Body of pancreas (tissue), 4 donors: ENCODE results near the gene GLI2. TPM values are rescaled to one million over a fixed set of nuclear protein-coding genes. Genes with fewer than 3 reads are reported as not detected.

Source experiments
- ATAC-seq: fragments of 150-250 bp; one replicate; pipeline ENCODE4 v1.9.1; 2016
- DNase-seq, 4 donors: peaks; one replicate each; pipeline ENCODE4 v3.0.0-alpha.2; 2019
- H3K27ac ChIP-seq, 4 donors: fragments of 200-600 bp; sonication (generic); 1 replicate in 3 of 4; 2 replicates in 1 of 4; pipeline versions ENCODE4 v1.5.1 to v1.6.1; 2016 to 2019; ENCODE audit warnings: mild to moderate bottlenecking in 1 of 4, mixed read lengths in 1 of 4, moderate library complexity in 1 of 4
- H3K27me3 ChIP-seq, 2 donors: fragments of 200-600 bp; sonication (generic); one replicate each; pipeline ENCODE4 v1.6.0; 2016; ENCODE audit warnings: mild to moderate bottlenecking in 1 of 2
- H3K36me3 ChIP-seq, 2 donors: fragments of 200-600 bp; sonication (generic); replicated peaks in 1 of 2; 2 replicates each; pipeline ENCODE4 v1.5.1; 2016; ENCODE audit warnings: low read depth in 2 of 2; ENCODE audit not compliant: insufficient read depth in 1 of 2
- H3K4me1 ChIP-seq: fragments of 200-600 bp; sonication (generic); one replicate; pipeline ENCODE4 v1.6.0; 2016
- H3K4me3 ChIP-seq, 2 donors: fragments of 200-600 bp; sonication (generic); 1 replicate in 1 of 2; 2 replicates in 1 of 2; pipeline ENCODE4 v1.5.1; 2016 to 2019
- H3K9me3 ChIP-seq, 3 donors: fragments of 200-600 bp; sonication (generic); 1 replicate in 2 of 3; 2 replicates in 1 of 3; pipeline ENCODE4 v1.5.1; 2016
- POLR2A ChIP-seq, 3 donors: fragments of 450-650 bp; IDR thresholded peaks; one replicate each; pipeline ENCODE4 v1.6.1; 2016; ENCODE audit warnings: antibody characterized with exemption in 3 of 3, mild to moderate bottlenecking in 2 of 3
- WGBS, 2 donors: methylation state at CpG; one replicate each; pipeline ENCODE4 v1.1.5; 2017; 5-methylcytosine and 5-hydroxymethylcytosine counted together
- intact Hi-C: fragments of 100-400 bp; cut with DNase I; formaldehyde crosslinking; loops from one replicate; pipeline ENCODE4 v1.15.1; 2023
- total RNA-seq, 2 donors: library from RNA; depleted of rRNA; stranded (reverse); fragments of >200 nt; gene quantifications; one replicate each; pipeline ENCODE4 v1.1.0, GENCODE V29; 2016
- TF ChIP-seq, protein P1 (sequence below), 7 experiments: fragments of 450-650 bp in 4 of 7; fragments of 200-600 bp in 3 of 7; sonication (generic) in 3 of 7; IDR thresholded peaks; one replicate each; pipeline ENCODE4 v1.5.1; 2016 to 2019; ENCODE audit warnings: antibody characterized with exemption in 7 of 7

Gene GLI2
- total RNA-seq, 2 donors from 2014 or later: 1.0 to 1.3 TPM

- no peaks in the 10 kb centered on the region for H3K4me1 ChIP-seq
- 93 to 96% methylated on average over 7 to 10 of the region's 10 CpGs for WGBS, 2 donors
- no peak overlapping the region for H3K4me3 ChIP-seq
- TF ChIP-seq, protein P1, sequence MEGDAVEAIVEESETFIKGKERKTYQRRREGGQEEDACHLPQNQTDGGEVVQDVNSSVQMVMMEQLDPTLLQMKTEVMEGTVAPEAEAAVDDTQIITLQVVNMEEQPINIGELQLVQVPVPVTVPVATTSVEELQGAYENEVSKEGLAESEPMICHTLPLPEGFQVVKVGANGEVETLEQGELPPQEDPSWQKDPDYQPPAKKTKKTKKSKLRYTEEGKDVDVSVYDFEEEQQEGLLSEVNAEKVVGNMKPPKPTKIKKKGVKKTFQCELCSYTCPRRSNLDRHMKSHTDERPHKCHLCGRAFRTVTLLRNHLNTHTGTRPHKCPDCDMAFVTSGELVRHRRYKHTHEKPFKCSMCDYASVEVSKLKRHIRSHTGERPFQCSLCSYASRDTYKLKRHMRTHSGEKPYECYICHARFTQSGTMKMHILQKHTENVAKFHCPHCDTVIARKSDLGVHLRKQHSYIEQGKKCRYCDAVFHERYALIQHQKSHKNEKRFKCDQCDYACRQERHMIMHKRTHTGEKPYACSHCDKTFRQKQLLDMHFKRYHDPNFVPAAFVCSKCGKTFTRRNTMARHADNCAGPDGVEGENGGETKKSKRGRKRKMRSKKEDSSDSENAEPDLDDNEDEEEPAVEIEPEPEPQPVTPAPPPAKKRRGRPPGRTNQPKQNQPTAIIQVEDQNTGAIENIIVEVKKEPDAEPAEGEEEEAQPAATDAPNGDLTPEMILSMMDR (IDR thresholded peaks at IDR 0.05): no peak
- TF ChIP-seq POLR2A (IDR thresholded peaks at IDR 0.05): no peak
- DNase-seq (peak in 1 of 4 donors; percentile 4), ATAC-seq (no peak)
- H3K36me3 ChIP-seq: no peaks in the 10 kb centered on the region
- no peaks in the 10 kb centered on the region for H3K9me3 ChIP-seq
- no peaks in the 10 kb centered on the region for H3K27me3 ChIP-seq
- H3K27ac ChIP-seq: no peak overlapping the region
- intact Hi-C loops: no loop called here
Observed at GRCh38 chr2:120763931-120764330, 28.3 kb downstream of the GLI2 start.

DNA sequence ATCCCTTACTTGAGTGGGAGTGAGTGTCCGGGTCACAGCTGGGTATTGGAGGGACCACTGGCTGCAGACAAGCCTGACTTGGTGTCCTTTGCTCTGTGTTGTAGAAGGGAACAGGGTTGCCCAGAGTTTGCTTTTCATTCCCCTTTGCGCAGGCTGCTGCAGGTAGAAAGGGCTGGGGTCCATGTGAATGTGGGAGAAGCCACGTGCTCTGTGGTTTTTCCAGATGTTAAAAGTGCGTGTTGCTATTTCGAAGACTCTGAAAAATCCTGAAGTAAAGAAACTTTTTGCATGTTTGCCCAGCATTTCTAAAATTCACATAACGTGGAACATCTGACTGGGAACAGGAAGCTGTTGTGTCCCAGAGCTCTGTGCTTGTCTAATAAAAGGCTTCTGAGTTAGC lies 28.8 kb downstream of the GLI2 start:
- Histone ChIP-seq H3K4me1 (no peaks in the 10 kb centered on the region), H3K27ac (no peak overlapping the region), H3K27me3 (no peaks in the 10 kb centered on the region), H3K4me3 (no peak overlapping the region), H3K36me3 (no peaks in the 10 kb centered on the region), H3K9me3 (no peaks in the 10 kb centered on the region)
- no peak for TF ChIP-seq POLR2A (IDR thresholded peaks at IDR 0.05)
- TF ChIP-seq, protein P1 (IDR thresholded peaks at IDR 0.05): no peak
- DNase-seq (peak in 1 of 4 donors; percentile 3), ATAC-seq (no peak)
- intact Hi-C loops: no loop called here
- 79 to 82% methylated on average over 6 of the region's 6 CpGs for WGBS, 2 donors

GRCh38 chr2:120764991-120765677 lies 29.5 kb downstream of the GLI2 start:
- TF ChIP-seq, protein P1 (IDR thresholded peaks at IDR 0.05): no peak
- no peak for TF ChIP-seq POLR2A (IDR thresholded peaks at IDR 0.05)
- peak overlapping the region in 2 of 4 donors; percentile 4 to 68 for H3K27ac ChIP-seq
- ATAC-seq (no peak), DNase-seq (peak in 1 of 4 donors; percentile 19)
- no peaks in the 10 kb centered on the region for H3K36me3 ChIP-seq
- H3K4me1 ChIP-seq: no peaks in the 10 kb centered on the region
- no peaks in the 10 kb centered on the region for H3K9me3 ChIP-seq
- H3K27me3 ChIP-seq: no peaks in the 10 kb centered on the region
- intact Hi-C loops: no loop called here
- WGBS, 2 donors: 67 to 70% methylated on average over 9 to 11 of the region's 11 CpGs
- no peak overlapping the region for H3K4me3 ChIP-seq

DNA sequence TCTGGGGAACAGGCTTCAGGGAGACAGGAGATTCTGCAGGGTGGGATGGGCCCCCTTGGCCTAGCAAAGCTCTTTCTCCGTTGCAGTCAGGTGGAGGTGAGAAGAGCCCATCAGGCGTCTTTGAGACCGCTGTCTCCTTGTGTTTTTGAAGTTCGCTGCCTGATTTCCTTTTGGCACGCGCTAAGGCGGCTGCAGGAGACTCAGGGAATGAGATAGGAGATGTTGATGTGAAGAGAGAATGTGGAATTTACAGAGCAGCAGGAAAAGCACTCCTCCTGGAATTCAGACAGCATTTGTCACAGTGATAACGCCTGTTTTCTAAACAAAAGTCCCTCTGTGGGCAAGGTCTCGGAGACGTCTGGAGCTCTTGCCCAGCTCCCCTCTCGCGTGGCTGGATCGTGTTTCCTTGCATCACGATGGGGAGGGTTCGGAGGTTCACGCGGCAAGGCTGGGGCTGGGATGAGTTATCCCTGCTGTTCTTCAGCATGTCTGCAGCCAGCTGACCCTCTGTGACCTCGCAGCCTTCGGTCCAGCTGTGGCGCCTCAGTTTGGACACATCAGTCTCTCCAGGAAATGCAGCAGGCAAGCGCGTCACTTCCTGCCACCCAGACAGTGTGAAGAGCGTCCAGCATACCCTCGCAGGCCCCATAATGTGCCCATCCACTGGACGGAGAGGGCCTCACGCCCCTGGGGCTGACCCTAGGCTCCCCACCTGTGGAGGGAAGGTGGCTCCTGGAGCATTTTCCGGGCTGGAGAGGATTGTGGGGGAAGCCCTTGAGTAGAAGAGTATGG lies 30.2 kb downstream of the GLI2 start:
- no peak overlapping the region for H3K4me3 ChIP-seq
- no peaks in the 10 kb centered on the region for H3K36me3 ChIP-seq
- no peaks in the 10 kb centered on the region for H3K27me3 ChIP-seq
- peak overlapping the region in 2 of 4 donors; percentile 4 to 68 for H3K27ac ChIP-seq
- intact Hi-C loops: no loop called here
- H3K9me3 ChIP-seq: no peaks in the 10 kb centered on the region
- no peaks in the 10 kb centered on the region for H3K4me1 ChIP-seq
- DNase-seq (peak; percentile 44 to 62 (median 52)), ATAC-seq (peak; percentile 63)
- TF ChIP-seq, protein P1 (IDR thresholded peaks at IDR 0.05): no peak
- TF ChIP-seq POLR2A (IDR thresholded peaks at IDR 0.05): no peak
- 57 to 65% methylated on average over 22 to 27 of the region's 27 CpGs for whole genome bisulfite sequencing, 2 donors
